H1 (cell line): Measurements from ENCODE around the gene UBD. TPM values are rescaled to one million over a fixed set of nuclear protein-coding genes. Genes with fewer than 3 reads are reported as not detected.

Experiments used
- CTCF ChIA-PET: fragments of 300-600 bp; sonication (Branson Sonifier 250); formaldehyde crosslinking; loops from one replicate; lab custom pipeline; 2021; ENCODE audit not compliant: partially characterized antibody; lab: Charles Lee
- POLR2A ChIA-PET: fragments of 300-600 bp; sonication (Branson Sonifier 250); formaldehyde crosslinking; loops from one replicate; lab custom pipeline; 2021; ENCODE audit warnings: inconsistent platforms; ENCODE audit not compliant: partially characterized antibody; lab: Charles Lee
- DNase-seq, 2 experiments: peaks; one replicate each; pipeline versions ENCODE4 v3.0.0 to v3.0.0-alpha.2; 2010 to 2022; ENCODE audit warnings: low spot score in 2 of 2, low read depth in 1 of 2, mixed read lengths in 1 of 2
- FAIRE-seq: peaks from 2 replicates; lab custom pipeline; 2011; peaks lifted over from hg19 to GRCh38; lab: Jason Lieb, UNC
- H2AFZ ChIP-seq: 2 replicates; pipeline ENCODE4 v1.8.1; 2012; ENCODE audit warnings: low read length, inconsistent platforms
- H2AK5ac ChIP-seq: 2 replicates; pipeline ENCODE4 v1.6.1; 2013; ENCODE audit warnings: low read depth, low read length
- H2BK120ac ChIP-seq: replicated peaks from 2 replicates; pipeline ENCODE3; 2013; ENCODE audit warnings: low read depth, low read length, inconsistent platforms
- H2BK12ac ChIP-seq: 2 replicates; pipeline ENCODE4 v1.6.1; 2013; ENCODE audit warnings: low read depth, low read length
- H2BK15ac ChIP-seq: 2 replicates; pipeline ENCODE4 v1.6.1; 2013; ENCODE audit warnings: low read length
- H2BK20ac ChIP-seq: 2 replicates; pipeline ENCODE4 v1.6.1; 2013; ENCODE audit warnings: low read length
- H2BK5ac ChIP-seq: 2 replicates; pipeline ENCODE4 v1.6.1; 2013; ENCODE audit warnings: low read depth, low read length
- H3K14ac ChIP-seq: 2 replicates; pipeline ENCODE4 v1.6.1; 2013; ENCODE audit warnings: inconsistent platforms; ENCODE audit not compliant: insufficient read length
- H3K18ac ChIP-seq: 2 replicates; pipeline ENCODE4 v1.6.1; 2013; ENCODE audit warnings: low read length; ENCODE audit errors: extremely low read depth
- H3K23ac ChIP-seq: 2 replicates; pipeline ENCODE4 v1.6.1; 2013; ENCODE audit warnings: inconsistent platforms; ENCODE audit not compliant: insufficient read length
- H3K23me2 ChIP-seq: 2 replicates; pipeline ENCODE4 v1.6.1; 2013; ENCODE audit warnings: low read depth, low read length
- H3K27ac ChIP-seq: 2 replicates; pipeline ENCODE4 v1.6.1; 2011; ENCODE audit warnings: low read depth, low read length, inconsistent platforms
- H3K27me3 ChIP-seq, 4 experiments: replicated peaks in 1 of 4; 1 replicate in 1 of 4; 2 replicates in 3 of 4; pipeline versions ENCODE4 v1.6.1 to v1.8.1; 2011 to 2013; ENCODE audit warnings: low read length in 3 of 4, mild to moderate bottlenecking in 3 of 4, inconsistent platforms in 2 of 4, mixed read lengths in 2 of 4, moderate library complexity in 1 of 4; ENCODE audit not compliant: control insufficient read depth in 3 of 4, insufficient read depth in 3 of 4; ENCODE audit errors: extremely low read depth in 1 of 4
- H3K36me3 ChIP-seq, 4 experiments: 2 replicates each; pipeline versions ENCODE4 v1.6.1 to v1.8.1; 2011 to 2013; ENCODE audit warnings: mild to moderate bottlenecking in 4 of 4, low read length in 3 of 4, moderate library complexity in 2 of 4, control low read depth in 1 of 4, inconsistent platforms in 1 of 4; ENCODE audit not compliant: insufficient read depth in 4 of 4, control insufficient read depth in 2 of 4
- H3K4ac ChIP-seq: replicated peaks from 2 replicates; pipeline ENCODE3; 2013; ENCODE audit warnings: low read length, low read depth, mixed read lengths, inconsistent platforms; ENCODE audit not compliant: insufficient read length
- H3K4me1 ChIP-seq, 4 experiments: replicated peaks in 1 of 4; 1 replicate in 1 of 4; 2 replicates in 3 of 4; pipeline versions ENCODE4 v1.6.1 to v1.8.1; 2011 to 2013; ENCODE audit warnings: low read length in 3 of 4, inconsistent platforms in 2 of 4, mixed read lengths in 1 of 4; ENCODE audit not compliant: insufficient read depth in 4 of 4, control insufficient read depth in 3 of 4
- H3K4me2 ChIP-seq, 2 experiments: 2 replicates each; pipeline versions ENCODE4 v1.6.1 to v1.8.1; 2011 to 2013; ENCODE audit warnings: low read depth in 2 of 2, low read length in 2 of 2, control low read depth in 1 of 2, inconsistent platforms in 1 of 2, mild to moderate bottlenecking in 1 of 2; ENCODE audit not compliant: insufficient read depth in 1 of 2
- H3K4me3 ChIP-seq, 4 experiments: fragments of 200-600, 300-600 bp in 1 of 4; sonication (generic), shearing (Covaris generic), sonication (Bioruptor Twin) in 1 of 4; 2 replicates each; pipeline versions ENCODE4 v1.5.1 to v1.8.1; 2011 to 2016; ENCODE audit warnings: low read length in 4 of 4, low read depth in 3 of 4, control low read depth in 2 of 4, inconsistent platforms in 2 of 4, mild to moderate bottlenecking in 2 of 4, mixed read lengths in 1 of 4, moderate library complexity in 1 of 4; ENCODE audit not compliant: insufficient read depth in 2 of 4; ENCODE audit errors: extremely low read depth in 1 of 4
- H3K56ac ChIP-seq: replicated peaks from 2 replicates; pipeline ENCODE3; 2013; ENCODE audit warnings: low read depth, mild to moderate bottlenecking, mixed read lengths, low read length, inconsistent platforms; ENCODE audit not compliant: insufficient read length
- H3K79me1 ChIP-seq: 2 replicates; pipeline ENCODE4 v1.6.1; 2013; ENCODE audit warnings: low read depth, low read length, control low read depth
- H3K79me2 ChIP-seq, 2 experiments: 2 replicates each; pipeline versions ENCODE4 v1.6.1 to v1.8.1; 2012 to 2013; ENCODE audit warnings: low read length in 2 of 2, mild to moderate bottlenecking in 2 of 2, inconsistent platforms in 1 of 2; ENCODE audit not compliant: insufficient read depth in 2 of 2, control insufficient read depth in 1 of 2
- H3K9ac ChIP-seq, 4 experiments: replicated peaks in 1 of 4; 1 replicate in 1 of 4; 2 replicates in 3 of 4; pipeline versions ENCODE4 v1.6.1 to v1.8.1; 2011 to 2013; ENCODE audit warnings: low read depth in 3 of 4, low read length in 3 of 4, control low read depth in 2 of 4, mild to moderate bottlenecking in 2 of 4, moderate library complexity in 2 of 4, inconsistent platforms in 1 of 4; ENCODE audit errors: extremely low read depth in 1 of 4
- H3K9me3 ChIP-seq, 2 experiments: 2 replicates each; pipeline versions ENCODE4 v1.6.1 to v1.8.1; 2012 to 2013; ENCODE audit warnings: mild to moderate bottlenecking in 2 of 2, moderate library complexity in 2 of 2, control low read depth in 1 of 2, inconsistent platforms in 1 of 2, low read depth in 1 of 2, low read length in 1 of 2, mixed read lengths in 1 of 2; ENCODE audit not compliant: insufficient read depth in 2 of 2
- H4K20me1 ChIP-seq, 2 experiments: replicated peaks in 1 of 2; 2 replicates each; pipeline versions ENCODE3 to v1.8.1; 2011 to 2013; ENCODE audit warnings: inconsistent platforms in 2 of 2, low read length in 2 of 2, mild to moderate bottlenecking in 1 of 2; ENCODE audit not compliant: insufficient read depth in 2 of 2, control insufficient read depth in 1 of 2
- H4K5ac ChIP-seq: 2 replicates; pipeline ENCODE4 v1.6.1; 2013; ENCODE audit warnings: low read length, low read depth, mixed read lengths, inconsistent platforms; ENCODE audit not compliant: insufficient read length
- H4K8ac ChIP-seq: 2 replicates; pipeline ENCODE4 v1.8.0; 2013; ENCODE audit warnings: mild to moderate bottlenecking, moderate library complexity, low read length, inconsistent platforms; ENCODE audit not compliant: insufficient read depth; ENCODE audit errors: extremely low read depth
- H4K91ac ChIP-seq: replicated peaks from 2 replicates; pipeline ENCODE3; 2013; ENCODE audit warnings: low read length, mixed read lengths, inconsistent platforms; ENCODE audit not compliant: insufficient read length
- ATF2 ChIP-seq: IDR thresholded peaks from 2 replicates; pipeline ENCODE4 v1.6.1; 2012; ENCODE audit warnings: low read length, inconsistent platforms
- CBX8 ChIP-seq: fragments of 300-800, 300-1000 bp; sonication (generic); IDR thresholded peaks from 2 replicates; pipeline ENCODE4 v1.7.1; 2016; ENCODE audit warnings: low read depth, low read length, borderline replicate concordance
- CHD1 ChIP-seq: IDR thresholded peaks from 2 replicates; pipeline ENCODE4 v1.6.1; 2012; ENCODE audit warnings: low read depth, low read length, improper control_type of control experiment
- CTCF ChIP-seq, 3 experiments: IDR thresholded peaks; 1 replicate in 2 of 3; 2 replicates in 1 of 3; pipeline versions ENCODE4 v1.5.1 to v1.6.1; 2011; ENCODE audit warnings: low read length in 3 of 3, mild to moderate bottlenecking in 3 of 3, inconsistent platforms in 2 of 3, low read depth in 1 of 3, moderate library complexity in 1 of 3; ENCODE audit not compliant: insufficient read depth in 1 of 3; ENCODE audit errors: control extremely low read depth in 1 of 3
- GABPA ChIP-seq: IDR thresholded peaks from 2 replicates; pipeline ENCODE4 v1.6.1; 2011; ENCODE audit warnings: mild to moderate bottlenecking, low read length, moderate library complexity, borderline replicate concordance; ENCODE audit not compliant: insufficient read depth
- RAD21 ChIP-seq, 2 experiments: IDR thresholded peaks in 1 of 2; conservative IDR thresholded peaks in 1 of 2; 2 replicates each; pipeline ENCODE4 v1.6.1; 2011; ENCODE audit warnings: low read depth in 2 of 2, low read length in 2 of 2, improper control_type of control experiment in 1 of 2, inconsistent platforms in 1 of 2, mild to moderate bottlenecking in 1 of 2, moderate library complexity in 1 of 2
- RFX5 ChIP-seq: IDR thresholded peaks from 2 replicates; pipeline ENCODE4 v1.6.1; 2011; ENCODE audit warnings: low read depth, low read length, improper control_type of control experiment, borderline replicate concordance
- SRF ChIP-seq: IDR thresholded peaks from 2 replicates; pipeline ENCODE4 v1.6.1; 2011; ENCODE audit warnings: mild to moderate bottlenecking, low read depth, low read length, moderate library complexity
- TEAD4 ChIP-seq: IDR thresholded peaks from 2 replicates; pipeline ENCODE4 v1.6.1; 2012; ENCODE audit warnings: low read depth, low read length, inconsistent platforms, mixed read lengths
- WGBS, 2 experiments: shearing (Covaris generic) in 1 of 2; methylation state at CpG; one replicate each; pipeline versions ENCODE4 v1.1.6 to v1.1.7; 2013 to 2015; ENCODE audit warnings: low lambda C conversion rate in 2 of 2, mixed read lengths in 2 of 2, inconsistent platforms in 1 of 2, low coverage in 1 of 2, missing lambda C conversion rate in 1 of 2; ENCODE audit not compliant: insufficient replicate concordance in 2 of 2, insufficient coverage in 1 of 2, insufficient read length in 1 of 2; ENCODE audit errors: extremely low coverage in 1 of 2, missing lambda C conversion rate in 1 of 2; 5-methylcytosine and 5-hydroxymethylcytosine counted together
- polyA plus RNA-seq, 7 experiments: library from polyadenylated mRNA; depleted of rRNA in 3 of 7; stranded (reverse) in 5 of 7; unstranded in 2 of 7; fragments of >200 nt in 5 of 7; fragments of 200-250 nt in 2 of 7; gene quantifications; 1 replicate in 5 of 7; 2 replicates in 1 of 7; 4 replicates in 1 of 7; pipeline versions ENCODE4 v1.2.1 to v1.2.3, GENCODE V29; 2011 to 2013; ENCODE audit warnings: missing spikeins in 2 of 7, mixed read lengths in 2 of 7
- total RNA-seq: library from RNA; stranded (reverse); fragmentation: NEBNext Ultra II Directional; extraction: Animal tissue kit (Norgen Biotek cat#: 25700); gene quantifications from 2 replicates; pipeline ENCODE4 v1.2.1, GENCODE V29; 2021

UBD gene
- total and polyA plus RNA-seq, 2 of the 8 experiments (the other 6 are each of a cell fraction or from before 2014, with no cell fraction given), result 0.23 TPM; not detected in 1

GRCh38 chr6:29527126-29527525, 32.4 kb downstream of the UBD start:
- Histone ChIP-seq H3K27me3 (no peaks in the 10 kb centered on the region; a peak in 1 of 7 replicates), H3K4me3 (no peak overlapping the region), H3K36me3 (no peaks in the 10 kb centered on the region), H4K5ac (no peak overlapping the region), H2AK5ac (no peak overlapping the region), H2BK20ac (no peak overlapping the region), H2AFZ (no peak overlapping the region), H2BK15ac (no peak overlapping the region), H3K9me3 (peaks cover 7 to 12% of the 10 kb centered on the region in 2 experiments), H3K9ac (no peak overlapping the region), H3K27ac (no peak overlapping the region), H4K8ac (no peak overlapping the region), H2BK5ac (no peak overlapping the region), H3K79me1 (no peaks in the 10 kb centered on the region), H3K4me2 (no peak overlapping the region), H3K23ac (no peak overlapping the region), H3K56ac (no peak overlapping the region), H4K20me1 (no peaks in the 10 kb centered on the region), H2BK120ac (no peak overlapping the region), H3K4me1 (peaks cover 0 to 7% (median 0%) of the 10 kb centered on the region in 4 experiments; a peak in 4 of 7 replicates), H3K79me2 (no peaks in the 10 kb centered on the region), H3K23me2 (no peaks in the 10 kb centered on the region), H3K14ac (no peak overlapping the region), H3K18ac (no peak overlapping the region), H3K4ac (no peak overlapping the region), H2BK12ac (no peak overlapping the region), H4K91ac (no peak overlapping the region)
- no peak for FAIRE-seq
- WGBS, 2 experiments, result 82% methylated on average over 1 of the region's 1 CpG; no CpG with 5 or more reads in 1 of the 2 experiments
- ChIA-PET POLR2A (interaction anchor here (0.6 kb wide), 1 partner anchor 318 kb away, joined by 4 read pairs; no protein-coding TSS in a partner anchor), CTCF (interaction anchor here (0.9 to 1.3 kb wide), 3 partner anchors 12 to 511 kb away, joined by 3 read pairs; no protein-coding TSS in a partner anchor)
- DNase-seq, result no peak
- TF ChIP-seq CTCF (IDR thresholded peaks at IDR 0.05; ENCODE audit: control extremely low read depth in 1 of 3, insufficient read depth in 1 of 3, low read depth in 1 of 3, low read length in 3 of 3), result no peak
- TF ChIP-seq GABPA, result no peak
- TF ChIP-seq CBX8, result no peak
- no peak for TF ChIP-seq TEAD4
- TF ChIP-seq RAD21 (IDR thresholded peaks at IDR 0.05 in 1 of 2, conservative IDR thresholded peaks at IDR 0.05 in 1 of 2; ENCODE audit: low read depth in 2 of 2, low read length in 2 of 2), result no peak
- TF ChIP-seq ATF2, result no peak
- TF ChIP-seq CHD1, result no peak
- TF ChIP-seq SRF, result no peak
- no peak for TF ChIP-seq RFX5
